Activated CD4-positive, alpha-beta T cell treated with anti-CD3 and anti-CD28 coated beads for 4 hours (primary cell): ENCODE data around the gene KSR1.
"Not testable (repeated sequence)": the region's sequence is repeated elsewhere in the genome, so short reads cannot be mapped to it uniquely, and the experiment has no call there.

ENCODE experiments used
- DNase-seq, 2 donors: peaks; one replicate each; pipeline ENCODE4 v3.0.0-alpha.2; 2020

The KSR1 gene

GRCh38 chr17:27646232-27646631, 190.0 kb downstream of the KSR1 start:
- DNase-seq, result no peak

DNA sequence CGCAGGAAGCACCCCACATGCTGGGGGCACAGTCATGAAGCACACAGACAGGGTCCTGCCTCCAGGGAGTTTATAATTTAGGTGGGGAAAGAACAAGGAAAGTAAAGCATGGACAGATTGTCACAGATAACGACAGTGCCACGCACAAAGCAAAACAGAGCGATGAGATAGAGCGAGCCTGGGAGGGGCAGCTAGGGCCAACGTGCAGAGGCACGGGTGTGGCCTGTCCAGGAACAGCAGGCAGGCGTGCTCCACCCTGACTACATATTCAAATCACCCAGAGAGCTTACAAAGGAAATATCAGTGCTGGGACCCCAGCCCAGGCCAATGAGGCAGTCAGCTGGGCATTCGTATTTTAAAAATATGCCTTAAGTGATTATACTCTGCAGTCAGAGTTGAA, 191.5 kb downstream of the KSR1 start:
- DNase-seq, result no peak

GRCh38 chr17:27649111-27649571, 192.9 kb downstream of the KSR1 start:
- not testable (repeated sequence) for DNase-seq

GRCh38 chr17:27649929-27650328, 193.7 kb downstream of the KSR1 start:
- no peak for DNase-seq

DNA sequence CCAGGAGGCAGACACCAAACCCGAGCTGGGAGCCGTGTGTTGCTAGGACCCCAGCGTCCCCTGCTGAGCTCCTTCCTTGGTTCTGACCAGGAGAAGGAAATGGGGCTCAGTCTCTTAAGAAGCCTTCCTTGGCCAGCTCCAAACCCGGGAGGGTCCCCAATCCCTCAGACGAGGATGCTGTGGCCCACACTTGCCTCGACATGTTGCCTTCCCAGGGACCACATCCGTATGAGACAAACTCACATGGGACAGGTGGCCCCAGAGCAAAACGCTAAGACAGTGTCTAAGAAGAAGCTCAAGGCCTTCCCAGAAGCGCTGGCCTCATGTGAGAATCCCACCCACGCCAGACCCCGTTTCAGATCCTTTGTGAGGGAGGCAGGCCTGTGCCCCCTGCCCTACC, 194.6 kb downstream of the KSR1 start:
- no peak for DNase-seq

GRCh38 chr17:27651411-27652345, 195.4 kb downstream of the KSR1 start:
- peak; percentile 36 to 69 for DNase-seq

- DNase-seq, result not testable (repeated sequence)
Observed at GRCh38 chr17:27653449-27653971, 197.3 kb downstream of the KSR1 start.

DNA sequence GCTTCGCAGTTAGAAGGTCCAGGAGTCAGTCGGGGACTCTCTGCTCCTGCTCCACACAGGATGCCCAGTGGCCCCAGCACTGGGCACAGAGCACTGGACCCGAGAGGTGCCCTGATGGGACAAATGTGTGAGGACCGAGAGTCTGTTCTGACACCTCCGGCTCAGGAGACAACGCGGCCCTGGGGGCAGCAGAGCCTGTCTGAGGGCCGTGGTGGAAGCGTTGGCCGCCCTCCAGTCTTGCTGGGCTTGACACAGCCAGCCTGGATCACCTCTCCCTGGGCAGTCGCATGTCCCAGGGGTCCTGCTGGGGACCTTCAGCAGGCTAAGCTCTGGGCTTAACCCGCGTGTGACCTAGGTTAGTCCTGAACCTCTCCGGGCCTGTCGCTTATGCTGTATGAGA, 197.9 kb downstream of the KSR1 start:
- DNase-seq, result no peak

DNA sequence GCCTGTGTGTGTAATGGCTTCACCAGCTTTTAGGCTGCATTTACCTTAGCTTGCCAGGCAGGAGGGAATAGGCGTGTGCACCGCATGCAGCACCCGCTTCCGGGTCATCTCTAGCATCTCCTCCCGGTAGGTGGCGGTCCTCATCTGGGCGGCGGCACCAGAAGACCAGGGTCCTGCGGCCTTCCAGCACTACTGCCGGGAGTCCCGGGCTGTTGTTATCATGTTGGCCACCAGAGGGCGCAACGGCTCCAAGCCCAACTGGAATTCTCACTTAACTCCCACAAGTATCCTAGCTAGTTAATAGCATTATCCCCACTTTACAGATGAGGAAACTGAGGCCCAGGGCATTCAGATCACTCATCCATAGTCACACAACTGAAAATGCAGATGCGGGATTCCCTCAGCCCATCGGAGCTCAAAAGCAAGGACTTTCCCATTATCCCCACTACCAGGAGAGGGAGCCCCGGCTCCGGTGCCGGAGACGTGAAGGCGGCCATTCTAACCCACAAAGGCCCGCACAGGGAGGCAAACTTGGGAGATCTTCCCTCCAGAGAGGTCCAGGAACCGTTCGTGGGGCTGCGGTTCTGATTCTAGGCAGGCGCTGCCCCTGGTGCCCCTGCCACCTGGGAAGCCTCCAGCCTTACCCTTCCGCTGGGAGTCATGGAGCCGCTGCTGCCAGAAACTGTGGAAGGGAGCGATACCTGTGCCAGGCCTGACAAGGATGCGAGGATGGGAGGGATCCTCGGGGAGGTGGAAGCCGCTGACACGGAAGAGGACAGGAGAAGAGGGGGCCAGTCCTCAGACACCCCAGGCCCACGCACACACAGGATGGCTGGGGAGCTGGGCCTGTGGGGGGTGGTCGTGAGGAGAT, 198.6 kb downstream of the KSR1 start:
- peak; percentile 48 to 62 for DNase-seq

GRCh38 chr17:27655525-27656111, 199.4 kb downstream of the KSR1 start:
- DNase-seq, result not testable (repeated sequence)

- not testable (repeated sequence) for DNase-seq
Observed at GRCh38 chr17:27656620-27657019, 200.4 kb downstream of the KSR1 start.

DNA sequence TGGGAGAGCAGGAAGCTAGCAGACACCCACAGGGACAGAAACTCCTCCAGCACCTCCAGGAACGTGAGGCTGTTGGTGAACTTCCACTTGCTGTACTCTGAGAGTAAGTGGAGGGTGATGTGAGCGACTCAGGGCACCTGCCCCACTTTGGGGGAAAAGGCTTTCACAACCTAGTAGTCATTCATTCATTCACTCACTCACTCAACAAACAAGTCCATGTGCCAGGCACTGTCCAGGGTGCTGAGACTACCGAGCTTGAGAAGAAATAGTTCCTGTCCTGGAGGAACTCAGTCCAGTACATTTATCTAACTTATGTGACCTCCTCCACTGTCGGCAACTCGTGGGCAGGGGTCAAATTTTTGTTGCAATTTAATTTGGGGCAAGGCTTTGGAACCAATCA, 201.4 kb downstream of the KSR1 start:
- DNase-seq, result no peak

DNA sequence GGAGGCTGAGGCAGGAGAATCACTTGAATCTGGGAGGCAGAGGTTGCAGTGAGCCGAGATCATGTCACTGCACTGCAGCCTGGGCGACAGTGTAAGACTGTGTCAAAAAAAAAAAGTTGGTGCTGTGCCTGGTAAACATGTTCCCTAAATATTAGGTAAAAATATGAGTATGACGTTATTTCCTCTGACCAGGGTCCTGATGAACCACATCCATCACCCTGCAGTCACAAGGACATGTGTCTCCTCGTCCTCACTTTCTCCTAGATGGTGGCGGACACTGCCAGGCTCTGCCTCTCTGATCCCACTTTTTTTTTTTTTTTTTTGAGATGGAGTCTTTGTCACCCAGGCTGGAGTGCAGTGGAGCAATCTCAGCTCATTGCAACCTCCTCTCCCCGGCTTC, 203.4 kb downstream of the KSR1 start:
- no peak for DNase-seq

- no peak for DNase-seq
Observed at GRCh38 chr17:27660436-27660835, 204.2 kb downstream of the KSR1 start.

DNA sequence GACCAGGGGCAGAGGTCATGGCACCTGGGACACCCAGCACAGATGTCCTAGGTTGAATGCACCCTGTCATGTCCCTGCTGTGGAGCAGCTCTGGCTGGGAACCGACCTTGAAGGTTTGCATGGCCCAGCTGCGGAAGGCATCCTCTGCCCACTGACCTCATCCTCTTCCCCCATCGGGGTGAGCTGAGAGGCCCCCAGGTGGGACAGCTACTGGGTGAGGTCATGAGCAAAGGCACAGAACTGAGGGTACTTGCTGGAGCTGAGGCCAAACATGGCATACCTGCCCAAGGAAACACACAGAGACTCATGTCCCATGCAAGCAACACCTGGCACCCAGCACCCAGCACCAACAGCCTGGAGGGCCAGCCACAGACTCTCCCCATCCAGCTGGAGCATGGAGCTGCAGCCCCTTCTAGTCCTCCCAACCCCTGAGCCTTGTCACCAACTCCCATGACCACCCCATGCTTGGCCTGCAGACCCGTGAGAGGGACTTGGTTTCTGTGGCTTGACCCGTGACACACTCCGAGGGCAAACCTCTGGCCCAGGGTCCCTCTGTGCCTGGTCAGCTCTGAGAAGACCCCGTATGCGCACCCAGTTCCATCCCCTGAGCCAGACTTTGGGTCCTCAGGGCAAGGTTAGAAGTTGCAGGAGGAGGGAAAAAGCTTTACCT, 207.8 kb downstream of the KSR1 start:
- DNase-seq, result no peak

DNA sequence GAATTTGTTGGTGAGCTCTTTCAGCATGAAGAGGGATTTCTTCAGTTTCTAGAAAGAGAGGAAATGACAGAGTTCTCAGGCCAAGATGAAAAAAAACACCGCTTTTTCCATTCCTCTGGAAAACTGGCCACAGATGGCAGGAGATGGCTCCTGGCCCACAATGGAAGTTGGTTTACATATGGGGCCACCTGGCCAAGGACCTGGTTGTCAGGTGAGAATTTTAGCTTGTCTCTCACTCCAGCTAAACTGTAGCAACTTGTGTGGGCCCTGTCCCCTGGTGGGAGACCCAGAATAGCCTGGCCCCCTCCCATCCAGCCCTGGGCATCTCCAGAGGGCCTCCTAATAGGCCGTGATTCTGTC, 208.3 kb downstream of the KSR1 start:
- DNase-seq, result no peak

DNA sequence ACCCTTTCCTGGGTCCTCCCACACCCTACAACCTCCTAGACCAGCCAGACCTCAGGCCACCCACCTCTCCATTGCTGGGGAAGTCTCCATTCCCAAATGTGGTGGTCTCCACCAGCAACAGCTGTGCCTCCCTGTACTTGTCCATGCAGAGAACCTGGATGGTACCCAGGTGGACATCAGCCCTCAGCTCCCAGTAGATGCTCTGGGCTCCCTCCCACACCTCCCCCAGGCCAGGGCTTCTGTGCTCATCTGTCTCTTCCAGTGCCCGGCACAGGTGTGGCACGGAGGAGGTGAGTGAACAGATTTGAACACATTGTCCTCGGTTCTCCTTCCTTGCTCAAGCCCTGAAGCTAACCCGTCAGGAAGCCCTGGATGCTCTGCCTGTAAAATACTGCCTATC, 209.3 kb downstream of the KSR1 start:
- DNase-seq, result no peak

GRCh38 chr17:27666270-27666669, 210.0 kb downstream of the KSR1 start:
- not testable (repeated sequence) for DNase-seq

- no peak for DNase-seq
Observed at GRCh38 chr17:27666831-27667560, 210.7 kb downstream of the KSR1 start.

DNA sequence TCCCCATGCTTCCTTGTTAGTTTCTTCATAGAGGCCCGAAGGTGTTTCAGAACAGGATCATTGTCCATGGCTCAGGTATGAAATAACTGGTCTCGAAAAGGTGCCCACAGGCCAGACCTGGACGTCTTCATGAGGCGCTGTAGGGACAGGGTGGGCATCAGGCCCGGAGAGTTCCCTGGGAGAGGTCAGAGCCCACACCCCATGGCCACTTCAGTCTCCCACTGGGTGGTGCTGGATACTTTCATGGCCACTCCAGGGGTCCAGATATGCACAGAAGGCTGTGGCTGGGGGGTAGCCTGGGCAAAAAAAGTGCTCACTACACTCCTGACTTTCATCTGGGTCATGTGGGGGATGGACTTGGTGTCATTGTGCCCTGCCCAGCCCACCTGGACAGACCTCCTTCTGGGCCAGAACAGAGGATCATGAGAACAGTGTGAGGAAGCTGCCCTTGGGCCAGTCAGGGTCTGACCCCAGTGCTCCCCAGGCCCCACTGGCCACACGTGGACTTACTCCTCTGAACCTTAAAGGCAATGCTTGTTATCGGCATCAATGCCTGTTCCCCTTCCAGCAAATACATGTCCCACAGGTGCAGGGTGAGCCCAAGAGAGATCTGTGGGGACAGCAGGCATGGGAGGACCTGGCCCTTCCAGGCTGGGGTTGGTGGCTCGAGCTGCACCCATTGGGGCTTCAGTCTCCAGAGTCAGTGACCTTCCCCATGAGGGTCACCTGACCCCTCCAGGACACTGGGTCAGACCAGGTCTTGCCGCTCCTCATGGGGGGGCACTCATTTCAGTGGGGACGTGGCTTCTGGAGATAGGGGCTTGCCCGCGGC, 211.6 kb downstream of the KSR1 start:
- DNase-seq, result no peak

DNA sequence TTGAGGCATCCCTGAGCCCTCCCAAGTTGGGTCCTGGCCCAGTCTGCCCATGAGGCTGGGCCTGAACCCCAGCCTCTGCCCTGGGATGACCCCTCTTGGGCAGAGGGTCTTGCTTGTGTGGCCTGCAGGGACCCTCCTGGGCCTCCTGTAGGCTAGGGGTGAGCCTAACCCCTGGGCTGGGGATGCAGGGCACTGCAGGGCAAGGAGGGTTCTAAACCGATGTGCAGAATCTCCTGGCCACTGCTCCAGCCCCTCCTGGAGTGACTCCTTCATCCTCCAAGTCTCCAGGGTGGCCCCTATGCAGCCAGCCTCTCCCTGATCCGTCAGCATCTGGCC, 212.2 kb downstream of the KSR1 start:
- no peak for DNase-seq
